ENCODE results near the gene TBC1D22A. TPM values are rescaled to one million over a fixed set of nuclear protein-coding genes. Genes with fewer than 3 reads are reported as not detected.

The TBC1D22A gene
- total RNA-seq, 6 experiments from 2014 or later: 10.9 to 18.1 (median 14.0) TPM

DNA sequence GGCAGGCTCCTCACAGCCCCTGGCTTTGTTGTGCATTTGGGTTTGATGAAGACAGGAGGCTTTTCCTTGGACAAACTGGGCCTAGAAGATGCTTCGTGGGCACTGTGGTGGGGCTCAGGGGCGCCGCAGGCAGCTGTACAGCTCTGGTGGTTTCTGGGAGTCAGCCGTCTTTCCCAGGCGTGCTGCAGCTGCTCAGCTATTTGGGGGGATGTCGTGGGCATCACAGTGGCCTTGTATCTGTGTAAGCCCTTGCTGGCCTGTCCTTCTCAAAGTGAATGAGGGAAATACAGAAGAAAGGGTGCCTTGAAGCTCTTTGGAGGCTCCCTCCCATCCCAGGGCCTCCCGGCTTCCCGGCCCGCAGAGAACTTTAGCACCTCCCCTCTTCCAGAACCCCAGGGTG, 89.5 kb downstream of the TBC1D22A start:
- ATAC-seq (no peak), DNase-seq (no peak)
- intact Hi-C loops (cut with DNase I): no loop called here
- WGBS (ENCODE audit: insufficient coverage, low coverage, low lambda C conversion rate, missing lambda C conversion rate): no CpG with 5 or more reads among the region's 9 CpGs
- H3K27me3 ChIP-seq: no peaks in the 10 kb centered on the region
- no peak for TF ChIP-seq POLR2A (IDR thresholded peaks at IDR 0.05)
- TF ChIP-seq, protein P1, sequence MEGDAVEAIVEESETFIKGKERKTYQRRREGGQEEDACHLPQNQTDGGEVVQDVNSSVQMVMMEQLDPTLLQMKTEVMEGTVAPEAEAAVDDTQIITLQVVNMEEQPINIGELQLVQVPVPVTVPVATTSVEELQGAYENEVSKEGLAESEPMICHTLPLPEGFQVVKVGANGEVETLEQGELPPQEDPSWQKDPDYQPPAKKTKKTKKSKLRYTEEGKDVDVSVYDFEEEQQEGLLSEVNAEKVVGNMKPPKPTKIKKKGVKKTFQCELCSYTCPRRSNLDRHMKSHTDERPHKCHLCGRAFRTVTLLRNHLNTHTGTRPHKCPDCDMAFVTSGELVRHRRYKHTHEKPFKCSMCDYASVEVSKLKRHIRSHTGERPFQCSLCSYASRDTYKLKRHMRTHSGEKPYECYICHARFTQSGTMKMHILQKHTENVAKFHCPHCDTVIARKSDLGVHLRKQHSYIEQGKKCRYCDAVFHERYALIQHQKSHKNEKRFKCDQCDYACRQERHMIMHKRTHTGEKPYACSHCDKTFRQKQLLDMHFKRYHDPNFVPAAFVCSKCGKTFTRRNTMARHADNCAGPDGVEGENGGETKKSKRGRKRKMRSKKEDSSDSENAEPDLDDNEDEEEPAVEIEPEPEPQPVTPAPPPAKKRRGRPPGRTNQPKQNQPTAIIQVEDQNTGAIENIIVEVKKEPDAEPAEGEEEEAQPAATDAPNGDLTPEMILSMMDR (IDR thresholded peaks at IDR 0.05): no peak
- H3K27ac ChIP-seq: no peak overlapping the region
- peaks cover 0 to 4% (median 0%) of the 10 kb centered on the region in 4 donors for H3K4me1 ChIP-seq
- H3K36me3 ChIP-seq: peaks cover 0 to 3% (median 0%) of the 10 kb centered on the region in 4 donors
- no peaks in the 10 kb centered on the region for H3K9me3 ChIP-seq
- no peak overlapping the region for H3K4me3 ChIP-seq

DNA sequence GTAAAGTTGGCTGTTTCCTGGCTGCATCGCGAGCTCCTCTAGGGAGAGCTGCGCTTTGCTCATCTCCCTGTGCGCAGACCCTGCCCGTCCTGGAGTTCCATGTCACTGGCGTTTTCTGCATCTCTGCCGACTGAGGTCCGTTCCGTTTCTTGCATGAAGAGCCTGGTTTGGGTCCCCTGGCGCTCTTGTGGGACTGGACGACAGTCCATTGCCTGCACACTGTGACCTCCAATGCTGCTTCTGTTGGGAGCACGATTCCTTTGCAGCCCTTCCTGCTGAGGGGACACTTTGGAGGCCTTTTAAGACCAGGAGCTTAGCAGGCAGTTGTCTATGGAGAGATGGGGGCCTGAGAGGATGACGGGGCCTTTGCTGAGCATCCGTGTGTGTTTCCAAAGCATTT, 90.3 kb downstream of the TBC1D22A start:
- TF ChIP-seq POLR2A (IDR thresholded peaks at IDR 0.05): no peak
- TF ChIP-seq, protein P1 (IDR thresholded peaks at IDR 0.05): no peak
- Histone ChIP-seq H3K36me3 (peaks cover 0 to 3% (median 0%) of the 10 kb centered on the region in 4 donors), H3K9me3 (no peaks in the 10 kb centered on the region), H3K27ac (no peak overlapping the region), H3K4me3 (no peak overlapping the region), H3K4me1 (peaks cover 0 to 4% (median 0%) of the 10 kb centered on the region in 4 donors), H3K27me3 (no peaks in the 10 kb centered on the region)
- DNase-seq: no peak
- no peak for ATAC-seq
- intact Hi-C loops (cut with DNase I): no loop called here
- WGBS (ENCODE audit: insufficient coverage, low coverage, low lambda C conversion rate, missing lambda C conversion rate): 93% methylated on average over 9 of the region's 14 CpGs

GRCh38 chr22:46853191-46853590, 90.7 kb downstream of the TBC1D22A start:
- intact Hi-C loops (cut with DNase I): no loop called here
- Histone ChIP-seq H3K36me3 (peaks cover 0 to 3% (median 0%) of the 10 kb centered on the region in 4 donors), H3K4me1 (peaks cover 0 to 4% (median 0%) of the 10 kb centered on the region in 4 donors), H3K4me3 (no peak overlapping the region), H3K9me3 (no peaks in the 10 kb centered on the region), H3K27ac (peak overlapping the region; percentile 41 to 61 (median 55)), H3K27me3 (no peaks in the 10 kb centered on the region)
- WGBS (ENCODE audit: insufficient coverage, low coverage, low lambda C conversion rate, missing lambda C conversion rate): 85% methylated on average over 16 of the region's 16 CpGs
- ATAC-seq: no peak
- DNase-seq: no peak
- TF ChIP-seq, protein P1 (IDR thresholded peaks at IDR 0.05): no peak
- TF ChIP-seq POLR2A (IDR thresholded peaks at IDR 0.05): no peak

DNA sequence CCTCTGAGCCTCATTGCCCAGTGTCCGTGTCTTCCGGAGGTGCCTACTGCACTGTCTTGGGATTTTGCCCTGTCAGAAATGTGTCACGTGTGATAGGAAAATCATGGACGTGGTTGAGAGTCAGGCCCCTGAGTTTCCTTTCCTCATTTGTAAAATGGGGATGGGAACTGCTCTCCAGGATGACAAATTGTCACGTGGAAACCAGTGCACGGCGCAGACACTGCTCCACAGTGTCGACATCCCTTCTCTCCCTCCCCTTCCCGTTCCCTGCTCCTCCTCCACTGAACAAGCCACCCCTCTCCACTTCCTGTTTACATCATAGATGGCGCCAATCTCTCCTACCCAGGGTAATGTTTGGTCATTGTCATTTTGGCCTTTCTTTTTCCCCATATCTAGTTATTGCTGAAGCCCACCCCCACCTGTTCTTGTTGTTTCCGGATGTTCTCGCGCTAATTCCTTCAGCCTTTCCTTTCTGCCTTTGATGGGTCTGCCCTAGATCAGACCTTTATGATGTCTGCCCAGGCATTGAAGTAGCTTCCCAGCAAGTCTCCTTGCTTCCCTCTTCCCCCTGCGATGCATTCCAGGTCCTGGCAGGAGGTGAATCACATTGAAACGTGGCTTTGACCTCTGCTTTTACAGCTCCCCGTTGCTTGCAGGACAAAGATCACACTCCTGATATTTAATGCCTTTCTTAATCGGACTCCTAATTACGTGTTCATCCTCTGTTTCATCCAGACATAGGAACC, 91.8 kb downstream of the TBC1D22A start:
- peak; percentile 85 to 89 (median 89) for ATAC-seq
- peak in 1 of 3 donors; percentile 63 for DNase-seq
- intact Hi-C loops (cut with DNase I): no loop called here
- Histone ChIP-seq H3K27ac (peak overlapping the region; percentile 41 to 65 (median 55)), H3K4me1 (peaks cover 0 to 4% (median 0%) of the 10 kb centered on the region in 4 donors), H3K9me3 (no peaks in the 10 kb centered on the region), H3K36me3 (no peaks in the 10 kb centered on the region), H3K4me3 (no peak overlapping the region), H3K27me3 (no peaks in the 10 kb centered on the region)
- TF ChIP-seq, protein P1 (IDR thresholded peaks at IDR 0.05): no peak
- no peak for TF ChIP-seq POLR2A (IDR thresholded peaks at IDR 0.05)
- 46% methylated on average over 16 of the region's 18 CpGs for WGBS (ENCODE audit: insufficient coverage, low coverage, low lambda C conversion rate, missing lambda C conversion rate)

Measured in right lobe of liver (tissue), 6 donors.